ENCODE results near the gene KCTD13. TPM values are rescaled to one million over a fixed set of nuclear protein-coding genes. Genes with fewer than 3 reads are reported as not detected.

The KCTD13 gene
- 10 to 100 TPM; 21.5 to 27.5 TPM for total RNA-seq
- polyA plus RNA-seq (2013, experiment 1 of 2): 23.0 TPM
- polyA plus RNA-seq (2013, experiment 2 of 2): 20.2 TPM
- long read RNA-seq, experiment 1, transcript KCTD13-208 (6 exons, 2,528 nt): major isoform, 6 of 8 reads
- long read RNA-seq, experiment 1, partial matches to known transcripts: 1 of 8 reads
- long read RNA-seq, experiment 1, other reads (novel, unspliced or antisense): 1 of 8 reads
- long read RNA-seq, experiment 2, transcript KCTD13-208 (6 exons, 2,528 nt): major isoform, 34 of 52 reads
- long read RNA-seq, experiment 2, partial matches to known transcripts: 1 of 52 reads
- long read RNA-seq, experiment 2, other reads (novel, unspliced or antisense): 16 of 52 reads
- long read RNA-seq, experiment 3, full-length matches to known transcripts: 26 of 39 reads
- long read RNA-seq, experiment 3, partial matches to known transcripts: 0 of 39 reads
- long read RNA-seq, experiment 3, other reads (novel, unspliced or antisense): 13 of 39 reads
- long read RNA-seq, experiment 4: 0 reads

GRCh38 chr16:29925781-29926710 is at the start of gene KCTD13:
KCTD13 (minus strand) TSS chr16:29926226; CDS start chr16:29926033, 193 bp downstream.
- DNase-seq: peak; percentile 98
- Mint-ChIP-seq H3K36me3 (ENCODE audit: low read depth) (peaks cover 8% of the 10 kb centered on the region), H3K9me3 (no peaks in the 10 kb centered on the region), H3K4me1 (peaks cover 20% of the 10 kb centered on the region), H3K27me3 (ENCODE audit: insufficient read depth) (no peaks in the 10 kb centered on the region), H3K27ac (peak within 1 kb of the TSS; percentile 99), H3K4me3 (peak within 1 kb of the TSS; percentile 78)
- WGBS, 2 experiments (ENCODE audit: insufficient coverage in 1 of 2, insufficient read length in 1 of 2): 1% methylated on average over 51 to 89 of the region's 89 CpGs
- Histone ChIP-seq H3K4me3 (ENCODE audit: low read length) (peak within 1 kb of the TSS; percentile 86), H3K4me1 (ENCODE audit: control insufficient read depth, insufficient read depth, low read length) (peaks cover 8% of the 10 kb centered on the region), H3K9ac (ENCODE audit: extremely low read depth, low read length, poor library complexity, severe bottlenecking) (peak within 1 kb of the TSS; percentile 87), H3K27me3 (ENCODE audit: control insufficient read depth, insufficient read depth, low read length, poor library complexity, severe bottlenecking) (no peaks in the 10 kb centered on the region), H3K9me3 (ENCODE audit: control insufficient read depth, low read length) (no peaks in the 10 kb centered on the region), H3K36me3 (ENCODE audit: control insufficient read depth, insufficient read depth, low read length) (peaks cover 17% of the 10 kb centered on the region), H3K27ac (ENCODE audit: low read depth, low read length) (peak within 1 kb of the TSS; percentile 90)
- no peak for TF ChIP-seq CTCF (conservative IDR thresholded peaks at IDR 0.05)

DNA sequence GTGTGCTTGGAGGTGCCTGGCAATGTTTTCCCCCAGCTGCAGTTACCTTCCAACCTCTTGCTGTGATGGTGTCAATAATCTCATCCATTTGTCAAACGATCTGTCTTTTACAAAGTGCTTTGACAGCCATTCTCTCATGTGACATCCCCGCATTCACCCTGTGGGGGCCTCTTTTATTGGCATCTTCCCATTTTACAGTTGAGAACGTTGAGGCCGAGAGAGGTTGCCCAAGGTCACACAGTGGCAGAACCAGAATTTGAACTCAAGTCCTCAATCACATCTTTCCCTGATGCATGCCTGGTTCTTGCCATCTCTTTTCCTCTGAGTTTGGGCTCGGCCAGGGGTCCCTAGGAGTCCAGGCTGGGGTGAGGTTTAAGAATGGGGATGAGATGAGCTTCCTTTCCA is 49.1 kb upstream of the KCTD13 start:
- Mint-ChIP-seq H3K27me3 (ENCODE audit: insufficient read depth) (peaks cover 4% of the 10 kb centered on the region), H3K4me3 (peak overlapping the region; percentile 90), H3K27ac (peak overlapping the region; percentile 15), H3K36me3 (ENCODE audit: low read depth) (peaks cover 47% of the 10 kb centered on the region), H3K4me1 (peaks cover 21% of the 10 kb centered on the region), H3K9me3 (peaks cover 8% of the 10 kb centered on the region)
- Histone ChIP-seq H3K4me1 (ENCODE audit: control insufficient read depth, insufficient read depth, low read length) (peaks cover 9% of the 10 kb centered on the region), H3K4me3 (ENCODE audit: low read length) (peak overlapping the region; percentile 96), H3K9me3 (ENCODE audit: control insufficient read depth, low read length) (peaks cover 14% of the 10 kb centered on the region), H3K9ac (ENCODE audit: extremely low read depth, low read length, poor library complexity, severe bottlenecking) (no peak overlapping the region), H3K27me3 (ENCODE audit: control insufficient read depth, insufficient read depth, low read length, poor library complexity, severe bottlenecking) (no peaks in the 10 kb centered on the region), H3K27ac (ENCODE audit: low read depth, low read length) (no peak overlapping the region), H3K36me3 (ENCODE audit: control insufficient read depth, insufficient read depth, low read length) (peaks cover 50% of the 10 kb centered on the region)
- TF ChIP-seq CTCF (conservative IDR thresholded peaks at IDR 0.05): no peak
- no peak for DNase-seq
- 81 to 88% methylated on average over 4 to 5 of the region's 5 CpGs for WGBS, 2 experiments (ENCODE audit: insufficient coverage in 1 of 2, insufficient read length in 1 of 2)
